CD4-positive, CD25-positive, alpha-beta regulatory T cell (primary cell): ENCODE measurements around the gene MC1R. TPM values are rescaled to one million over a fixed set of nuclear protein-coding genes. Genes with fewer than 3 reads are reported as not detected.

ENCODE experiments used
- ATAC-seq, 2 donors: fragments of 150-1000 bp; cut with Tn5 transposase; one replicate each; pipeline ENCODE4 v1.10.0; 2021; ENCODE audit warnings: low read depth in 2 of 2, moderate number of reproducible peaks in 2 of 2, moderate library complexity in 1 of 2
- DNase-seq, 3 donors: peaks; one replicate each; pipeline versions ENCODE4 v3.0.0 to v3.0.0-alpha.2; 2012 to 2022; ENCODE audit warnings: mixed read lengths in 1 of 3
- H3K27ac ChIP-seq: one replicate; pipeline ENCODE4 v1.7.0; 2013; ENCODE audit warnings: mild to moderate bottlenecking, low read length; ENCODE audit not compliant: insufficient read depth, poor library complexity, severe bottlenecking
- H3K27me3 ChIP-seq: one replicate; pipeline ENCODE4 v1.7.0; 2013; ENCODE audit warnings: low read length; ENCODE audit not compliant: control insufficient read depth, insufficient read depth
- H3K36me3 ChIP-seq: one replicate; pipeline ENCODE4 v1.7.0; 2013; ENCODE audit warnings: mild to moderate bottlenecking, low read length, moderate library complexity; ENCODE audit not compliant: control insufficient read depth, insufficient read depth
- H3K4me1 ChIP-seq: 2 replicates; pipeline ENCODE4 v1.7.0; 2013; ENCODE audit warnings: mild to moderate bottlenecking, low read length; ENCODE audit not compliant: insufficient read depth, control insufficient read depth, poor library complexity, severe bottlenecking
- H3K4me3 ChIP-seq: one replicate; pipeline ENCODE4 v1.7.0; 2013; ENCODE audit warnings: low read depth, mild to moderate bottlenecking, low read length, moderate library complexity
- H3K9me3 ChIP-seq, 2 experiments: 1 replicate in 1 of 2; 2 replicates in 1 of 2; pipeline ENCODE4 v1.7.0; 2013; ENCODE audit warnings: low read length in 2 of 2, mild to moderate bottlenecking in 1 of 2, moderate library complexity in 1 of 2; ENCODE audit not compliant: control insufficient read depth in 2 of 2
- H3K27ac Mint-ChIP-seq, 3 donors: one replicate each; pipeline ENCODE4 v1.8.0; 2020 to 2022; ENCODE audit warnings: mild to moderate bottlenecking in 3 of 3, mixed read lengths in 3 of 3, moderate library complexity in 2 of 3
- H3K27me3 Mint-ChIP-seq: one replicate; pipeline ENCODE4 v1.8.0; 2022; ENCODE audit warnings: mild to moderate bottlenecking, mixed read lengths
- H3K36me3 Mint-ChIP-seq: one replicate; pipeline ENCODE4 v1.8.0; 2020; ENCODE audit warnings: mixed read lengths
- H3K4me1 Mint-ChIP-seq, 4 donors: one replicate each; pipeline ENCODE4 v1.8.0; 2020 to 2022; ENCODE audit warnings: mixed read lengths in 4 of 4, mild to moderate bottlenecking in 1 of 4
- H3K4me3 Mint-ChIP-seq, 4 donors: one replicate each; pipeline ENCODE4 v1.8.0; 2020 to 2022; ENCODE audit warnings: mild to moderate bottlenecking in 4 of 4, mixed read lengths in 4 of 4, moderate library complexity in 3 of 4
- H3K9me3 Mint-ChIP-seq, 7 donors: one replicate each; pipeline ENCODE4 v1.8.0; 2020 to 2022; ENCODE audit warnings: mixed read lengths in 7 of 7, mild to moderate bottlenecking in 3 of 7, moderate library complexity in 2 of 7
- polyA plus RNA-seq, 4 donors: library from polyadenylated mRNA; unstranded; fragments of 300-500 nt; fragmentation: Illumina TruSeq; gene quantifications; one replicate each; pipeline ENCODE4 v1.2.3, GENCODE V29; 2021
- total RNA-seq: library from RNA; stranded (reverse); gene quantifications from one replicate; pipeline ENCODE4 v1.2.3, GENCODE V29; 2022

Gene MC1R
- total and polyA plus RNA-seq, 5 donors from 2014 or later: 0.08 to 14.9 (median 0.28) TPM; not detected in 1

GRCh38 chr16:89936034-89936433, 17.4 kb downstream of the MC1R start:
- no peak for ATAC-seq
- Histone ChIP-seq H3K4me3 (no peak overlapping the region), H3K36me3 (no peaks in the 10 kb centered on the region), H3K27me3 (peaks cover 2% of the 10 kb centered on the region), H3K4me1 (no peaks in the 10 kb centered on the region), H3K9me3 (no peaks in the 10 kb centered on the region), H3K27ac (no peak overlapping the region)
- no peak overlapping the region for H3K4me3 Mint-ChIP-seq
- H3K27me3 Mint-ChIP-seq: peaks cover 12% of the 10 kb centered on the region
- no peak for DNase-seq
- H3K9me3 Mint-ChIP-seq: no peaks in the 10 kb centered on the region
- peaks cover 0 to 4% (median 0%) of the 10 kb centered on the region in 4 donors for H3K4me1 Mint-ChIP-seq
- H3K27ac Mint-ChIP-seq: no peak overlapping the region
- H3K36me3 Mint-ChIP-seq: no peaks in the 10 kb centered on the region

GRCh38 chr16:89936508-89936907, 17.8 kb downstream of the MC1R start:
- H3K9me3 Mint-ChIP-seq: no peaks in the 10 kb centered on the region
- ATAC-seq: no peak

DNA sequence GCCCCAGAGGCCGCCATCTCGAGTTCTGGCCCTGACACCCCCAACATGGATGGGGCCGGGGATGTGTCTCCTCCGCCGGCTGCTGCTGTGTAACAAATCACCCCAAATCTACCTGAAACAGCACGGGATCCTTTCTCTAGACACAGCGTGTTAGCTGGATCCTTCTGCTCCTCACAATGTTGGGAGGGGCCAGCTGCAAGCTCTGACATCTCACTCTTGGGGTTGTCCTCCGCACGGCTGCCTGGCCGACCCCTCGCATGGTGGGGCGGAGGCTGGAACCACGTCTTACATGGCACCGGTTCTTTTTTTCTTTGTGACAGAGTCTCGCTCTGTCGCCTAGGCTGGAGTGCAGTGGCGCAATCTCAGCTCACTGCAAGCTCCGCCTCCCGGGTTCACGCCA, 18.3 kb downstream of the MC1R start:
- Histone ChIP-seq H3K27ac (no peak overlapping the region), H3K36me3 (no peaks in the 10 kb centered on the region), H3K4me3 (no peak overlapping the region), H3K9me3 (no peaks in the 10 kb centered on the region), H3K27me3 (no peaks in the 10 kb centered on the region), H3K4me1 (no peaks in the 10 kb centered on the region)
- Mint-ChIP-seq H3K36me3 (no peaks in the 10 kb centered on the region), H3K9me3 (no peaks in the 10 kb centered on the region), H3K4me1 (peaks cover 0 to 4% (median 0%) of the 10 kb centered on the region in 4 donors), H3K4me3 (no peak overlapping the region), H3K27ac (no peak overlapping the region), H3K27me3 (peaks cover 9% of the 10 kb centered on the region)
- DNase-seq (no peak), ATAC-seq (no peak)

More at GRCh38 chr16:89936508-89936907, 17.8 kb downstream of the MC1R start:
- no peak overlapping the region for H3K27ac Mint-ChIP-seq
- no peaks in the 10 kb centered on the region for H3K4me1 ChIP-seq
- no peak overlapping the region for H3K4me3 ChIP-seq
- H3K36me3 Mint-ChIP-seq: no peaks in the 10 kb centered on the region
- H3K4me1 Mint-ChIP-seq: peaks cover 0 to 4% (median 0%) of the 10 kb centered on the region in 4 donors
- H3K4me3 Mint-ChIP-seq: no peak overlapping the region
- peaks cover 9% of the 10 kb centered on the region for H3K27me3 Mint-ChIP-seq
- H3K9me3 ChIP-seq: no peaks in the 10 kb centered on the region
- no peaks in the 10 kb centered on the region for H3K27me3 ChIP-seq
- DNase-seq: no peak
- no peaks in the 10 kb centered on the region for H3K36me3 ChIP-seq
- no peak overlapping the region for H3K27ac ChIP-seq

- DNase-seq (no peak), ATAC-seq (no peak)
- Mint-ChIP-seq H3K27ac (no peak overlapping the region), H3K9me3 (no peaks in the 10 kb centered on the region), H3K36me3 (no peaks in the 10 kb centered on the region), H3K27me3 (peaks cover 20% of the 10 kb centered on the region), H3K4me1 (peaks cover 0 to 4% (median 0%) of the 10 kb centered on the region in 4 donors), H3K4me3 (no peak overlapping the region)
- Histone ChIP-seq H3K27ac (no peak overlapping the region), H3K36me3 (no peaks in the 10 kb centered on the region), H3K4me3 (no peak overlapping the region), H3K27me3 (peaks cover 3% of the 10 kb centered on the region), H3K4me1 (no peaks in the 10 kb centered on the region), H3K9me3 (no peaks in the 10 kb centered on the region)
Observed at GRCh38 chr16:89938175-89938885, 19.7 kb downstream of the MC1R start.

- H3K4me3 Mint-ChIP-seq: peak overlapping the region in 1 of 4 donors; percentile 22
- Histone ChIP-seq H3K27ac (no peak overlapping the region), H3K4me1 (peaks cover 15% of the 10 kb centered on the region), H3K9me3 (no peaks in the 10 kb centered on the region), H3K4me3 (no peak overlapping the region), H3K27me3 (peaks cover 7% of the 10 kb centered on the region), H3K36me3 (no peaks in the 10 kb centered on the region)
- ATAC-seq: no peak
- DNase-seq: no peak
- H3K9me3 Mint-ChIP-seq: no peaks in the 10 kb centered on the region
- peaks cover 40% of the 10 kb centered on the region for H3K27me3 Mint-ChIP-seq
- peaks cover 0 to 12% (median under 1%) of the 10 kb centered on the region in 4 donors for H3K4me1 Mint-ChIP-seq
- H3K27ac Mint-ChIP-seq: peak overlapping the region in 1 of 3 donors; percentile 54
- peaks cover 5% of the 10 kb centered on the region for H3K36me3 Mint-ChIP-seq
Observed at GRCh38 chr16:89944773-89945172, 26.1 kb downstream of the MC1R start.

GRCh38 chr16:89945654-89946053, 27.0 kb downstream of the MC1R start:
- Mint-ChIP-seq H3K27me3 (peaks cover 47% of the 10 kb centered on the region), H3K9me3 (no peaks in the 10 kb centered on the region), H3K4me1 (peaks cover 0 to 15% (median under 1%) of the 10 kb centered on the region in 4 donors), H3K4me3 (no peak overlapping the region), H3K36me3 (peaks cover 5% of the 10 kb centered on the region), H3K27ac (no peak overlapping the region)
- no peak for ATAC-seq
- no peak for DNase-seq
- Histone ChIP-seq H3K4me3 (no peak overlapping the region), H3K27ac (no peak overlapping the region), H3K36me3 (no peaks in the 10 kb centered on the region), H3K9me3 (no peaks in the 10 kb centered on the region), H3K27me3 (peaks cover 7% of the 10 kb centered on the region), H3K4me1 (peaks cover 18% of the 10 kb centered on the region)

DNA sequence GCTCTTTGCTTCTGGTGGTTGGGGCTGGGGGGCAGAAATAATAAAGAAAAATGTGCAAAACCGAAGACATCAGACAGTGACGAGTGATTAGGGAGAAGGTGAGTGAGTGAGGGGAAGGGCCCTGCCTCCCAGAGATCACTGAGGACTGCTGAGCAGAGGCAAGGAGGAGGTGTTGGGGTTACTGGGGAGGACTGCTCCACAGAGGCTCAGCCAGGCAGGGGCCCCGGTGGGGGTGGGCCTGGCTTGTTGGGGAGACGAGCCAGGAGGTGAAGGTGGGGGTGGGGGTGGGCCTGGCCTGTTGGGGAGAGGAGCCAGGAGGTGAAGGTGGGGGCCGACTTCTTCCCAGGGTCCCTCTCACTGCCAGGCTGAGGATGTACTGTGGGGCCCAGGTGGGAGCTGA, 27.9 kb downstream of the MC1R start:
- H3K4me1 ChIP-seq: peaks cover 18% of the 10 kb centered on the region
- no peak for ATAC-seq
- H3K4me3 Mint-ChIP-seq: peak overlapping the region in 3 of 4 donors; percentile 29 to 83 (median 78)

More for the DNA sequence above, 27.9 kb downstream of the MC1R start:
- no peak overlapping the region for H3K27ac ChIP-seq
- peaks cover 0 to 15% (median under 1%) of the 10 kb centered on the region in 4 donors for H3K4me1 Mint-ChIP-seq
- no peak overlapping the region for H3K27ac Mint-ChIP-seq
- H3K27me3 ChIP-seq: peaks cover 7% of the 10 kb centered on the region
- no peak for DNase-seq
- H3K4me3 ChIP-seq: no peak overlapping the region
- no peaks in the 10 kb centered on the region for H3K36me3 ChIP-seq
- H3K36me3 Mint-ChIP-seq: peaks cover 5% of the 10 kb centered on the region
- no peaks in the 10 kb centered on the region for H3K9me3 ChIP-seq
- H3K9me3 Mint-ChIP-seq: no peaks in the 10 kb centered on the region
- peaks cover 47% of the 10 kb centered on the region for H3K27me3 Mint-ChIP-seq
